ENCODE results near the gene PGM2.
A peak's percentile ranks its signal among the peaks of the same experiment; 100 is the strongest.
"Not testable (repeated sequence)": the region's sequence is repeated elsewhere in the genome, so short reads cannot be mapped to it uniquely, and the experiment has no call there.

Gene PGM2

DNA sequence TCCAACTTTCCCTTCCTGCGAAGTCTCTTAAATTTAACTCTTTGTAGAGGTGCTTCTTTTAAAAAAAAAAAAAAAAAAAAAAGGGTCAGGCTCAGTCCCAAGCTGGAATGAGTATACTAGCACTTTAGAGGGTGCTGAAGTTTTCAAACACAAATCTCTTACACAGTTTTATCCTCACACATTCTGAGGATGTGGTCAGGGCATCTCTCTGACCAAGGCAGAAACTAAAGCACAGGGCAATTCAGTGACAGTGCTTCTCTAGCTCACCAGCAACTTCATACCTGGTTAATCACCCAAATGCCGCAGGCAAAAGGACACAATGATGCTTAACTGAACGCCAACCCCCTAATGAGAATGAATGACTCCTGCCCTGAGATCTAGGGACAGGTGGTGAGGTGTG, 9.8 kb upstream of the PGM2 start:
- DNase-seq, result no peak

DNA sequence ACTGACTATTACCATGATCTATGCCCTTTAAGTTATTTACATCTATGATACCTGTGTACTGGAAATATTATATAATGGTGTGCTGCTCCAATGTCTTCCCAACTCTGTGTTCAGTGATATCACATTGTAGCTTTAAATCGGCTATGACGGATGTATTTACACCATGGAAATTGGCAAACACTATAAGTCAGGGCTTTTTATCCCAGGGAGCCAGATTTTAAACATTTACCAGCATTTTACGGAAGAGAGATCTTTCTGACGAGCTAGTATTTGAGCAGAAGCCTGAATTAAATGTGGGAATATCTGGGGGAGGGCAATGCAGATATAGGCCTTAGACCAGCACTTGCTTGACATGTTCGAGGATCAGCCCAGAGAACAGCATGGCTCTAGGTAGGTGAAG, 7.7 kb upstream of the PGM2 start:
- no peak for DNase-seq

DNA sequence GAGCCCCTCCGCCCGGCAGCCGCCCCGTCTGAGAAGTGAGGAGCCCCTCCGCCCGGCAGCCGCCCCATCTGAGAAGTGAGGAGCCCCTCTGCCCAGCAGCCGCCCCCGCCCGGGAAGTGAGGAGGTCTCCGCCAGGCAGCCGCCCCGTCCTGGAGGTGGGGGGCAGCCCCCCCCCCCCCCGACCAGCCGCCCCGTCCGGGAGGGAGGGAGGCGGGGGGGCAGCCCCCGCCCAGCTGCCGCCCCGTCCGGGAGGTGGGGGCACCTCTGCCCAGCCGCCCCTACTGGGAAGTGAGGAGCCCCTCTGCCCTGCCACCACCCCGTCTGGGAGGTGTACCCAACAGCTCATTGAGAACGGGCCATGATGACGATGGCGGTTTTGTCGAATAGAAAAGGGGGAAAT, 6.0 kb upstream of the PGM2 start:
- not testable (repeated sequence) for DNase-seq

DNA sequence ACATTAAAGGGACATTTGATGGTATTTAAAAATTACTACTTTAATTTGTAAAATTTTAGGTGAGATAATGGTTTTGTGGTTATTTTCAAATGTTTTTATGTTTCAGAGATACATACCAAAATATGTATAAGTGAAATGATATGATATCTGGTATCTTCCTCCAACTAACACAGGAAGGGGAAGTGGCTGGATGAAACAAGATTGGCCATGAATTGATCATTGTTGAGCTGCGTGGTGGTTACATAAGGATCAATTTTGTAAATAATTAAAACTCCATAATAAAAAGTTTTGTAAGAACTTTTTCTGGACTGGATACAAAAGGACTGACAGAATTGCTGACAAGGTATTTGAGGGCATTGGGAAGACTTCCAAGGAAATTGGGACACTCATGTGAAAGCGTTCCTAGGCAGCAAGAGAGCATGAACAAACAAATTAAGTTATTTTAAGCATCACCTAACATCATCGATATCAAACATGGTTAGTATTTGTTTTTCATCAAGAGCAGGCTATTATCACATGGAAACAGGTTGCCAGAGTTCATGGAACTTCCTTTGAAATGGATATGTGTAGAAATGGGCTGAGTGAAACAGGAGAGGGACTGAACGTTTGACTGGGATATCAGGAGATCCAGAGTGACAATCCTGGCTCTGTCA, 4.4 kb upstream of the PGM2 start:
- DNase-seq, result no peak

DNA sequence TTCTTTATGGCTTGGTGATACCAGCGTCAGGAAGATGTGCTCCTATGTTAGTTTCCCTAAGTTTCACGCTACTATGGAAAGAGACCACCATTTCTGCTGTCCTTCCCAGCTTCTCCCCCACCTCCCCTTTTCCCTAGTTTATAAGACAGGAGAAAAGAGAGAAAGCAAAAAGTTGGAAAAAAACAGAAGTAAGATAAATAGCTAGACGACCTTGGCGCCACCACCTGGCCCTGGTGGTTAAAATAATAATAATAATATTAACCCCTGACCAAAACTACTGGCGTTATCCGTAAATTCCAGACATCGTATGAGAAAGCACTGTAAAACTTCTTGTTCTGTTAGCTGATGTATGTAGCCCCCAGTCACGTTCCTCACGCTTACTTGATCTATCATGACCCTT, 985 bp upstream of the PGM2 start:
- not testable (repeated sequence) for DNase-seq

DNA sequence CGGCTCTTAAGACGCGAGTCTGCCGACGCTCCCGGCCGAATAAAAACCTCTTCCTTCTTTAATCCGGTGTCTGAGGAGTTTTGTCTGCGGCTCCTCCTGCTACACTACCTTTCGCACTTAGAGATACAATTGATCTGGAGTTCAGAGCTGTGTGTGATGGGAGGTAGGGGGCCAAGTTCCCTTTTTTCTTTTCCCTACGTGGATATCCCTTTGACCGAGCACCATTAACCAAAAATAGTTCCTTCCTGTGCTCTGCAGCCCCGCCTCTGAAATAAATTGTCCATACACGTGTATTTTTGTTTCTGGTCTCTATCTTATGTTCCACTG, 555 bp upstream of the PGM2 start:
- DNase-seq, result peak in 8 of 56 donors; percentile 3 to 50 (median 35)

DNA sequence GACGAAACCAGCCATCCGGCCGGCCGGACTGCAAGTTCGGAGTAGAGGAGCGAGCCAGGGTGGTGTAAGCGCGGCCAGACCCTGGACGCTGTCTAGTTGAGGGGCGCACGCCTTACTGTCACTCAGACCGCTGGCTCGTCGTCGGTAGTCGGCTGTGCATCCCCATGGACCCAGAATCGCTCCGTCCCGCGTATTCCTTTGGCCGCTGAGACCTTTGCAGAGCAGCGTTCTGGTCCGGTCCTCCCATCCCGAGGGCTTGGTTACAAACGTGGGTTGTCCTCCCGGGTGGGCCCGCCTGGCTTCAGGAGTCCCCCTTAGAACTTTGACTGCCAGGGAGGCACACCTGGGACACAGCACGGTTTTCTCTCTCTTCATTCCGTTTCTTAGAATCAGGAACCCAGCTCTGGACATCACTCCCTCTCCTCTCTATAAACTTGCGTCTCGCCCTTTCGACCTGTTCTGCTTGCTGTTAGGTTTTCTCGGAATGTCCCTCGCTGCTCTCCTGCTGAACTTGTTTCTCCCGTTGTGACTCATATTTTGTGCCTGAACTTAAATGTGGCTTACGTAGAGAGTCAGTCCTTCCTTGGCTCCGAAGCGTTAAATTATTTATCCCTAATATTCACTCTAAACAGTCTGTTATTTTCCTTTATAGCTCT, 672 bp downstream of the PGM2 start:
- peak in 6 of 56 donors; percentile 6 to 47 (median 28) for DNase-seq

DNA sequence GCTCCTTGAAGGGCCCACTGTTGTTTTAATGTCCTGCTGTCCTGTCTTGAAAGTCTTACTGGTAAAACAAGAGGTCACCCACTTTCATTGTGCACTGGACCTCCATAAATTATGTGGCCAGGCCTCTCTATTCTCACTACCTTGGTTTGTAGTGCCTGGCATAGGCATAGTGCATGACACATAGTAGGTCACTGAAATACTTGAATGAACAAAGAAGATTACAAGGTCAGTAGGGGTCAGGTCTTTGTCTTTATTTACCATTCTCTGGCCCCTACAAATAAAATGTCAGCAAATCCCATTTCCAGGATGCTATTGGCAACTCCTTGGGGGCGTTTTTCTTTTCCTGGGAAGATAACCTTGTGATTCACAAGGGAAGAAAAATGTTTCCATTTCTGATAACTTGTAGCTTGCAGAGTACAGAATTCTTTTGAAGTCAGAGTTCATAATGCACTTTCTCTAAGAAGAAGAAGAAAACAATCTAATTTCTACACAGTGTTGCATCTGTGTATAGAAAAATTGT, 1.4 kb downstream of the PGM2 start:
- no peak for DNase-seq

DNA sequence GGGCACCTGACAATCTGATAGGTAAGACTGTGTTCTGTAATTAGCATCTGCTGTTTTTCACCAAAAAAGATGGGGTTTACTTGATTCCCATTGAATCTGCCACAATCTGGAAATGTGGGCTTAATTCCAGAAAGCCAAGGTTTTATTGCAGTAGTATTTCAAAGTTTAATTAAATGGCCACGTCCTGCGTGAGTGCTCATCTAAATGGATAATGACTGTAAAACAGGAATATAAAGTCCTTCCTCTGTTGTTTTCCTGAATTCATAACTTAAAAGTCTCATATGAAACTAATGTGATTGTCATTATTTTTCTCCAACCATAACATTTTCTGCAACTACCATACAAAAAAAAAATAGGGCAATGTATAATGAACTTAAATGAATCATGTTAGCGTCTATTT, 2.4 kb downstream of the PGM2 start:
- DNase-seq, result no peak

DNA sequence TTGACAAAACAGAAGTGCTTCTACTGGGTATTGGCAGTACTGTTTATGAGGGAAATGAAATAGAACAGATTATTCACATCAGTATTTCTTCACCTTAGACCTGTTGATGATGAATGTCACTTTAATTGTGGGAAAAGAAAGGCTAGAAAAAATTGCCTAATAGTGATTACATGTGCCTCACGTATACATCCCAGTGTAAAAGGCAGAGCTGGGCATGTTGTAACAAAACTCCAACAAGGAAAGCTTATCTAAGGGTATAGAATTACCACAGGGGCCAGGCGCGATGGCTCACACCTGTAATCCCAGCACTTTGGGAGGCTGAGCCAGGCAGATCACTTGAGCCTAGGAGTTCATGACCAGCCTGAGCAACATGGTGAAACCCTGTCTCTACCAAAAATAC, 4.2 kb downstream of the PGM2 start:
- no peak for DNase-seq

DNA sequence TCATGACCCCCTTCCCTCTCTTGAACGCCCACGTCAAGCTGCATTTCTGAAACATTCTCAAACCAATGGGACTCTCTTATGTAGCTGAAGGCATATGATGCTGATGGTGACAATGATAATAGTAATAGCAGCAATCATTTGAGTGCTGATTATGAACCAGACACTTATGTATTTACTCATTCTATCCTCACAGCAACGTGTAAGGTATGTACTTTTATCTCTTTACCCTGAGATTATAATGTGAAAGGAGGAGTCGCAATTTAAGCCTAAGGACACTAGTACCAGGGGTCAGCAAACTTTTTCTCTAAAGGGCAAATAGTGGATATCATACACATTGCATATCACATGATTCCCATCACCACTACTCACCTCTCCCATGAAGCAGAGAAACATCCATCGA, 8.5 kb downstream of the PGM2 start:
- DNase-seq, result no peak

DNA sequence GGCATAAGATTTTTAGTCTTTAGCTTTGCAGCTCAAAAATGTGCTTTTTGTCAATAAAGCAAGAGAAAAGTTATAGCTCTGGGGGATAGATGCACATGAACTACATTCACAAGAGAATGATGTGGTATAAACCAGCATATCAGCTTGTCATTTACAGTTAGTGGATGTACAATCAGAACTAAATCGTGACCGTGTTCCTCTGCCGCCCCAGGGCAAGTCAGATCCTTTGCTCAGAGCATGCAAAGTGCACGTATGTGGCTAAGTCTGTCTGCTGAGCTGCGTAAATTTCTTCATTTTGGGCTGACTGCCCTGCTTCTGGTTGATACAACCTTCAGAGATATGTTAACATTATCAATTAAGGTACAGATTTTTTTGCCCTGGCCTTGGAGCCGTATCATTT, 9.3 kb downstream of the PGM2 start:
- DNase-seq, result no peak

DNA sequence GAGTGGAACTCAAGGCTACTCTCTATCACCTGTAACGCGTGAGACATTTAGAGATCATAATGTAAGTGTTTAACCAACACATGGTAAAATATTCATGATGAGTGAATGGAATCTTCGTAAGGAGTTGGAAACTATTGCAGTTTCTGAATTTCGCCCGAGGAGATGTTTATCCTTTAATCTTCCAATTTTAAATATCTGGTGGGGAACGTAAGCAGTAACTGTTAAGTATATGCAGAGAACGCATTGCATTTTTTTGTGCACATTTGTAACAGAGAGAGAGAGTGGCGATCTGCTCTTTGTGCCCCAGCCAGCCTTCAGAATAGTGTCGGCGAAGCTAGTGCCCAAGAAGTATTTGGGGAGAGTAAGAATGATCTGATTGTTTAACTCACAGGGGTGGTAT, 9.8 kb downstream of the PGM2 start:
- no peak for DNase-seq

DNA sequence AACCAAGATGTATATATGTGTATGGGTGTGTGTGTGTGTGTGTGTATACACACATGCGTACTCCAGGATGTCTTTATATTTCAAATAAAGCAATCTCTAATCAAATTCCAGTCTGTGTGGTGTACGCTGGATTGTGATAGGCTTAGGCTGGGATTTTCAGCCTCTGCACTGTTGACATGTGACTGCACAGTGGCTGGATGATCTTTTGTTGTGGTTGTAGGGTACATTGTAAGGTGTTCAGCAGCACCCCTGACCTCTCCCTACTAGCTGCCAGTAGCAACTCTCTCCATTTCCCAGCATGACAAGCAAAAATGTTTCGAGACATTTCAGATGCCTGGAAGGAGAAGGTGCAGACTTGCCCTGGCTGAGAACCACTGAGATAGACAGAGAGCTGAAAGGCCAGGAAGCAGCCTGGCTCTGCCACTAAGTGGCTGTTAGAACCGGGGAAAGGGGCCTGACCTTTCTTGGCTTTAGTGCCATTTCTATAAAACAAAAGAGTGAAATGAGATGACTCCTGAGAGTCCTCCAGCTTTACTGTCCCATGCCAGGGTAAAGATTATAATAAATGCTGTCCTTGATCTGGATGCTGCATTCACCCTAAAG, 10.5 kb downstream of the PGM2 start:
- no peak for DNase-seq

DNA sequence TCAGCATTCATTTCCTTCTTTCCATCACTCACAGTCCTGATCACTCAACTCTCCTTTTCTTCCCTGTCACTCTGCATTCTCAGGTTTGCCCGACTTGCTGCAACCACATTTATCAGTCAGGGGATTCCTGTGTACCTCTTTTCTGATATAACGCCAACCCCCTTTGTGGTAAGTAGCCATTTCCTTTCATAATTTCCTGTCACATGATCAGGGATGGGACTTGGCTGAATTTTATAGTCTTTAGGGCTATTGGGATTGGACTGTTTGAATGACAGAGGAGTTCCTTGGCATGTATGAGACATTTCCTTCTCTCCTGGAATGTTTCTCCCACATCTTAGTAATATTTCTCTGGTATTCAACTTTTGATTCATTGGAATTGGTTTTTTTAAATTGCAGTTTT, 11.0 kb downstream of the PGM2 start:
- no peak for DNase-seq

DNA sequence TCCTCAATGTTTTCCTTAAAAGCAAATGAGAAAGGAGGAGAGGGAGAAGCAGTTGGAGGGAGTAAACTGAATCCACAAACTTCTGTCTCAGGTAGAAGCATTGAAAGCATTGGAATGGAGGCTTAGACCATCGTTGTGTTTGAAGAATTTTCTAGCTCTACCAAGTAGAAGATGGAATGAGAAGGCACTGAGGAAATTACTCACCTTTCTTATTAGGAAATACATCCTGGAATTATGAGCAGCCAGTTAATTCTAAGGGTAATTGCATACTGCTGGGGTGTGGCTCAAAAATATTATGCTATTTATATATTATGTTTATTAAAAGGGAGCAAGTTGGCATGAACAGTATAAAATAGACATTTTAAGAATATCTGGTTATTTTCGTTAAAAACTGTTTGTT, 12.9 kb downstream of the PGM2 start:
- no peak for DNase-seq

DNA sequence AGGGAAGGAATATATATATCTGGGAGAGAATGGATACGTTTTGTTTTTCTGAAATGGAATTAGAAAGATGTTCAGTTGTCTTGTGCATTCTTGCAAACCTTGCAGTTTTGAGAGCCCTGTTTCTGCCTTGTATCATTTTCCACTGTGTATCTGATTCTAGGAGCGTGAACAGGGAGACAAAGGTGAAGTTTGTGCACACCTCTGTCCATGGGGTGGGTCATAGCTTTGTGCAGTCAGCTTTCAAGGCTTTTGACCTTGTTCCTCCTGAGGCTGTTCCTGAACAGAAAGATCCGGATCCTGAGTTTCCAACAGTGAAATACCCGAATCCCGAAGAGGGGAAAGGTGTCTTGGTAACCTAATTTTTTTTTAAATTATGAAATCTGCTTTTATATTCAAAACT, 17.7 kb downstream of the PGM2 start:
- DNase-seq, result no peak

DNA sequence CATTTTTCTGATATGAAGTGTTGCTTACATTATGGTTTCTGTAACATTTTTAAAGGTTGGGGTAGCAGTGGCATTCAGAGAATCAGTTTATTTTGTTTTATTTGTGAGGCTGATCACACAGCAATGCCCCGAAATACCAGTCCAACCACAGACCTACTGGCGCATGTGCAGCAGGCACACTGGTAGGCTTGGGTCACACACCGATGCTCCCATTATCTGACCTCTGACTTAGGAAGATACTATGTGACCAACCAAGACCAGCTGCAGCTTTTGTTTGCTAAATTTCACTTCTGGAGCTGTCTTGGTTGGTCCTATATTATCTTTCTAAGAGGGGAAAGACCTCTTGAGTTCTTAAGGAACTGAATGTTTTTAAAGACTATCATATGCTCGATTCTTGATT, 18.7 kb downstream of the PGM2 start:
- DNase-seq, result no peak

DNA sequence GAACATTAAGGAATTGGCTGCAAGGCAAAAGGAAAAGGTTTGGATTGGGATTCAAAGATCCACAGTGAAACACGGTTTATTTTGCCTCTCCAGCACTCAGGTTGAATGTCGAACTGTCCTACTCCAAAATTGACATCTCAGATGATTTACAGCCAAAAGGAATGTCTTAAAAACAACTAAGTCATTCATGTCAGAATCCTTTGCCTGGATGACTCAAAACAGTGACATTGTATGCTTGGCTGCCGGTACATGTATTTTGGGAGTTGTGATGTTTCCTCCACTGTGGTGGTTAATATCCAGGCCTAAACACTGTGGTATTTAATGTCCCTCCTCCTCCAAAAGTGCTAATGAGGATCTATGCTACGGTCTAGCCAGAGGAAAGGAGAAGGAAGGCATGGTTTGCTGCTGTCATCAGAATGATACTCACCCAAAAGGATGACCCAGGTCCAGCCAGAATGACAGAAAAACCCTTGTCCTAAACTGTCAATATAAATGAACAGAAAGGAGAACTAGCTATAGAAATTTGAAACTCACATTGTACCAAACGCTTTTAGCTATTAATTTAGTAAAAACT, 20.9 kb downstream of the PGM2 start:
- no peak for DNase-seq

DNA sequence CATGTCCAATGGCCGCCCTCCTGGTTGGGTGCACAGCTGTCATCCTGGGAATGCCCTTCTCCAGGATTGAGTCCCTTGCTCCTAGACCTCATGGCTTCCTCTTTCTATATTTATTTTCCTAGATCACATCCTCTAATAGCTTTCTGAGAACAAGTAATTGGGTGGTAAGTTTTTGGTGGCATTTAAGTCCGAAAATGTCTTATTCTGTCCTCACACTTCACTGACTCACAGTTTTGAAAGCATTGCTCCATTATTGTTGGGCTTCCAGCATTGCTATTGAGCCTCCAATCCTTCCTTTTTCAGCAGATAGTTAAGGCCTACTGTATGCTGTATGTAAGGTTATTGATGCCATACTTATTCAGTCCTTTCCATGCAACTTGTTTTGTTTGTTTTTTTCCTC, 25.9 kb downstream of the PGM2 start:
- no peak for DNase-seq

DNA sequence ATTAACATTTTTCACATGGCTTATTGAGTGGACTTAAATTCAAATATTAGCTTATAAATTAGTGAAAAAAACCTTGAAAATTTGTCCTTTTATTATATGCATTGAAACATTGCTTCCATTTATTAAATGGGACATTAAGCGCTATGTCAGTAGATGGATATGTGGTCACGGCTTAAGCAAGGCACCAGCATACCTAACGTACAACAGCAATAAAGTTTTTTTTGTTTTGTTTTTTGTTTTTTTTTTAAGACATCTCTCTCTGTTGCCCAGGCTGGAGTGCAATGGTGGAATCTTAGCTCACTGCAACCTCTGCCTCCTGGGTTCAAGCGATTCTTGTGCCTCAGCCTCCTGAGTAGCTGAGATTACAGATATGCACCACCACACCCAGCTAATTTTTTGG, 31.6 kb downstream of the PGM2 start:
- DNase-seq, result no peak

DNA sequence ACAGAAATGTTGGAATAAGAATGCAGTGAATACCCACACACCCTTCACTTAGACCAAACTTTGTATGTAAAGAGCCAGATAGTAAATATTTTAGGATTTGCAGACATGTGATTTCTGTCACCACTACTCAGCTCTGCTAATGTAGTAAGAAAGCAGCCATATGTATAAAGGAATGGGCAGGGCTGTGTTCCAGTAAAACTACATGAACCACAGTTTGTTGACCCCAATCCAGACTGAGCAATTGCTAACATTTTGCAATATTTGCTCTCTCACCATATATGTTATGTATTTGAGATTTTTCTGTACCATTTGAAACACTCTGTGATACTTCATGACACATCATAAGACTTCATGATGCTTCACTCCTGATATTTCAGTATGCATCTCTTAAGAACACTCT, 32.4 kb downstream of the PGM2 start:
- no peak for DNase-seq

DNA sequence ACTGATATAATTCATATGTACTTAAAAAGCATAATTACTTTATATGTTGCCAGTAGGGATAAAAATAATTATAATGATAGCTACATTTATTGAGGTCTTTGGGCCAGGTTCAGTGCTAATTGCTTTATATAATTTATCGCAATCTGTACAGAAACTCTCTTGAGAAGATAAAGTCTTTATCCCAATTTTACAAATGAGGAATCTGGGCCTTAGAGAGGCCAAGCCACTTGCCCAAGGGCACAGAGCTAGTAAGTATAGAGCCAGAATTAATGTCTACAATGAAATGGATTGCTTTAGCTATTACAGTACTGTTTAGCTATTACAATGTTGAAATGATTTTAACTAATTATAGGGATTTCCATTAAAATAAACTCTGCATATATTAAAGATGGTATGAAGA, 33.8 kb downstream of the PGM2 start:
- DNase-seq, result no peak

Measured in nucleus accumbens (tissue), 56 donors.